ENCODE data around the gene KHDRBS1.
"Not testable (repeated sequence)": the region's sequence is repeated elsewhere in the genome, so short reads cannot be mapped to it uniquely, and the experiment has no call there.

DNA sequence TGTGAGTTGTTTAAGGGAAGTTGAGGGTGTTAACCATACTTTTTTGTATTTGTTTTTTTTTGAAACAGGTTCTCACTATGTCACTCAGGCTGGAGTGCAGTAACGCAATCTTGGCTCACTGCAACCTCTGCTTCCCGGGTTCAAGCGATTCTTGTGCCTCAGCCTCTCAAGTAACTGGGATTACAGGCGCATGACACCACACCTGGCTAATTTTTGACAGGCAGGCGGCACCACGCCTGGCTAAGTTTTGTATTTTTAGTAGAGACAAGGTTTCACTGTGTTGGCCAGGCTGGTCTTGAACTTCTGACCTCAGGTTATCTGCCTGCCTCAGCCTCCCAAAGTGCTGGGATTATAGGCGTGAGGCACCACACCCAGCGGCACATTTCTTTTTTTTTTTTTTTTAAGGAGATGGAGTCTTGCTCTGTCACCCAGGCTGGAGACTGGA is 7.9 kb downstream of the KHDRBS1 start:
- TF ChIP-seq, protein P1, sequence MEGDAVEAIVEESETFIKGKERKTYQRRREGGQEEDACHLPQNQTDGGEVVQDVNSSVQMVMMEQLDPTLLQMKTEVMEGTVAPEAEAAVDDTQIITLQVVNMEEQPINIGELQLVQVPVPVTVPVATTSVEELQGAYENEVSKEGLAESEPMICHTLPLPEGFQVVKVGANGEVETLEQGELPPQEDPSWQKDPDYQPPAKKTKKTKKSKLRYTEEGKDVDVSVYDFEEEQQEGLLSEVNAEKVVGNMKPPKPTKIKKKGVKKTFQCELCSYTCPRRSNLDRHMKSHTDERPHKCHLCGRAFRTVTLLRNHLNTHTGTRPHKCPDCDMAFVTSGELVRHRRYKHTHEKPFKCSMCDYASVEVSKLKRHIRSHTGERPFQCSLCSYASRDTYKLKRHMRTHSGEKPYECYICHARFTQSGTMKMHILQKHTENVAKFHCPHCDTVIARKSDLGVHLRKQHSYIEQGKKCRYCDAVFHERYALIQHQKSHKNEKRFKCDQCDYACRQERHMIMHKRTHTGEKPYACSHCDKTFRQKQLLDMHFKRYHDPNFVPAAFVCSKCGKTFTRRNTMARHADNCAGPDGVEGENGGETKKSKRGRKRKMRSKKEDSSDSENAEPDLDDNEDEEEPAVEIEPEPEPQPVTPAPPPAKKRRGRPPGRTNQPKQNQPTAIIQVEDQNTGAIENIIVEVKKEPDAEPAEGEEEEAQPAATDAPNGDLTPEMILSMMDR (conservative IDR thresholded peaks at IDR 0.05) = not testable (repeated sequence)
- TF ChIP-seq EZH2 (IDR thresholded peaks at IDR 0.05; ENCODE audit: low read depth) = not testable (repeated sequence)

Measured in PC-9 (cell line).